Measurements from ENCODE around the gene TUBD1.
"Not testable (repeated sequence)": the region's sequence is repeated elsewhere in the genome, so short reads cannot be mapped to it uniquely, and the experiment has no call there.

TUBD1 gene

GRCh38 chr17:59842901-59843652 lies 49.7 kb downstream of the TUBD1 start:
- no peak for DNase-seq

- DNase-seq: not testable (repeated sequence)
Measured at GRCh38 chr17:59841882-59842263, 50.9 kb downstream of the TUBD1 start.

GRCh38 chr17:59841091-59841881 lies 51.5 kb downstream of the TUBD1 start:
- not testable (repeated sequence) for DNase-seq

GRCh38 chr17:59840329-59841090 lies 52.2 kb downstream of the TUBD1 start:
- no peak for DNase-seq

GRCh38 chr17:59839651-59840328 lies 53.0 kb downstream of the TUBD1 start:
- no peak for DNase-seq

GRCh38 chr17:59838052-59838916 lies 54.5 kb downstream of the TUBD1 start:
- peak; percentile 65 for DNase-seq

- DNase-seq: no peak
Measured at GRCh38 chr17:59837308-59838051, 55.3 kb downstream of the TUBD1 start.

GRCh38 chr17:59832883-59833379 lies 59.8 kb downstream of the TUBD1 start:
- no peak for DNase-seq

- DNase-seq: no peak
Measured at GRCh38 chr17:59830846-59831486, 61.8 kb downstream of the TUBD1 start.

GRCh38 chr17:59830007-59830630 lies 62.6 kb downstream of the TUBD1 start:
- no peak for DNase-seq

- no peak for DNase-seq
Measured at GRCh38 chr17:59829217-59830006, 63.3 kb downstream of the TUBD1 start.

GRCh38 chr17:59828819-59829216 lies 63.9 kb downstream of the TUBD1 start:
- DNase-seq: not testable (repeated sequence)

GRCh38 chr17:59828478-59828760 lies 64.3 kb downstream of the TUBD1 start:
- DNase-seq: no peak

GRCh38 chr17:59827721-59828477 lies 64.8 kb downstream of the TUBD1 start:
- DNase-seq: no peak

GRCh38 chr17:59826706-59827453 lies 65.9 kb downstream of the TUBD1 start:
- DNase-seq: no peak

- peak; percentile 47 for DNase-seq
Measured at GRCh38 chr17:59825533-59826322, 67.0 kb downstream of the TUBD1 start.

- DNase-seq: no peak
Measured at GRCh38 chr17:59815965-59816364, 76.8 kb downstream of the TUBD1 start.

Data from right forelimb (tissue), 1 donor.